Thyroid gland (tissue), 4 donors: ENCODE data around the gene CACNA1D.

Experiments used
- POLR2A ChIP-seq, 2 donors: fragments of 450-650 bp; IDR thresholded peaks; one replicate each; pipeline ENCODE4 v1.6.1; 2017; ENCODE audit warnings: antibody characterized with exemption in 2 of 2, mild to moderate bottlenecking in 2 of 2, moderate library complexity in 1 of 2
- TF ChIP-seq, protein P1 (sequence below), 6 experiments: fragments of 200-600 bp in 3 of 6; fragments of 450-650 bp in 3 of 6; sonication (generic) in 3 of 6; IDR thresholded peaks; one replicate each; pipeline ENCODE4 v1.5.1; 2016 to 2019; ENCODE audit warnings: antibody characterized with exemption in 6 of 6, mild to moderate bottlenecking in 2 of 6, inconsistent platforms in 1 of 6, moderate library complexity in 1 of 6

DNA sequence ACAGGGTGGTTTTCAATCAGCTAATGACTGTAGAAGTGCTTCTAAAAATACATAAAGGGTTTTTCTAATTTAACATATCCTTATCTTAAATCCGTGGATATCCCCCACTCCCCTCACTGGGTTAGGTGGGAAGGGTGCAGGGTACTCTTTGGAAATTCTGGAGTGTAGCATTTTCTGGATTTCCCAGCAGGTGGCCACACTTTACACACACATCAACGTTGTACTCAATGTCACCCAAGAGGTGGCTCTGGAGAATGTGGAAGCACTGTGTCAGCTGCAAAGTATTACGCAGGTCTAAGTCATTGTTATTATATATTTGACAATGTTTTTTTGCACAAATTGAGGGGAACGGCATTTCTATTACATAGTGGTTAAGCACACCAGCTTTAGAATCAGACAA, 183.0 kb downstream of the CACNA1D start:
- TF ChIP-seq, protein P1, sequence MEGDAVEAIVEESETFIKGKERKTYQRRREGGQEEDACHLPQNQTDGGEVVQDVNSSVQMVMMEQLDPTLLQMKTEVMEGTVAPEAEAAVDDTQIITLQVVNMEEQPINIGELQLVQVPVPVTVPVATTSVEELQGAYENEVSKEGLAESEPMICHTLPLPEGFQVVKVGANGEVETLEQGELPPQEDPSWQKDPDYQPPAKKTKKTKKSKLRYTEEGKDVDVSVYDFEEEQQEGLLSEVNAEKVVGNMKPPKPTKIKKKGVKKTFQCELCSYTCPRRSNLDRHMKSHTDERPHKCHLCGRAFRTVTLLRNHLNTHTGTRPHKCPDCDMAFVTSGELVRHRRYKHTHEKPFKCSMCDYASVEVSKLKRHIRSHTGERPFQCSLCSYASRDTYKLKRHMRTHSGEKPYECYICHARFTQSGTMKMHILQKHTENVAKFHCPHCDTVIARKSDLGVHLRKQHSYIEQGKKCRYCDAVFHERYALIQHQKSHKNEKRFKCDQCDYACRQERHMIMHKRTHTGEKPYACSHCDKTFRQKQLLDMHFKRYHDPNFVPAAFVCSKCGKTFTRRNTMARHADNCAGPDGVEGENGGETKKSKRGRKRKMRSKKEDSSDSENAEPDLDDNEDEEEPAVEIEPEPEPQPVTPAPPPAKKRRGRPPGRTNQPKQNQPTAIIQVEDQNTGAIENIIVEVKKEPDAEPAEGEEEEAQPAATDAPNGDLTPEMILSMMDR (IDR thresholded peaks at IDR 0.05), result peak in 3 of 6 experiments; percentile 19 to 37 (median 25)
- no peak for TF ChIP-seq POLR2A (IDR thresholded peaks at IDR 0.05)
